ENCODE data around the gene TMEFF2.

- no peak for TF ChIP-seq EZH2 (IDR thresholded peaks at IDR 0.05; ENCODE audit: insufficient read depth, poor library complexity, severe bottlenecking)
- TF ChIP-seq EZH2phosphoT487 (IDR thresholded peaks at IDR 0.05; ENCODE audit: insufficient read depth, low read depth): no peak
Observed at GRCh38 chr2:192218970-192219369, 24.2 kb upstream of the TMEFF2 start.

Data from GM23248 (cell line).